ENCODE measurements around the gene EDN3.
A peak's percentile ranks its signal among the peaks of the same experiment; 100 is the strongest.
"Not testable (repeated sequence)": the region's sequence is repeated elsewhere in the genome, so short reads cannot be mapped to it uniquely, and the experiment has no call there.

The EDN3 gene

DNA sequence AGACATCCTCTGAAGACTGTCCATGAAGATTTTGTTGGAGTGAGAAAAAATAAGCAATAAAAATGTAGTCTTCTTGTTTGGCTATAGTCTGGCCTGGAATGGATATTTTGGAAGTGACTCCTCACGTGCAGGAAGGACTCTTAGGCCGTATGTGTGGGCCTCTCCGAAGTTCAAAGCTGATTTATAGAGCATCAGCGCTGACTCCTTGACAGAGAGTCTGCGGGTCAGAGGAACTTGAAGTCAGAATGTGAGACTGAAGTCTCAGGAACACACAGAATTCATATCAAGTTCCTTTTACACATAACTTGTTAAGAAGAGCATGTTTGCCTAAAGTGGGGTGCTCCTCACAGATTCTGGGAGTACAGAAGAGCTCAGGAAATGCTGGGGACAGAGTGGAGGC, 36.1 kb downstream of the EDN3 start:
- DNase-seq (ENCODE audit: low spot score): no peak

DNA sequence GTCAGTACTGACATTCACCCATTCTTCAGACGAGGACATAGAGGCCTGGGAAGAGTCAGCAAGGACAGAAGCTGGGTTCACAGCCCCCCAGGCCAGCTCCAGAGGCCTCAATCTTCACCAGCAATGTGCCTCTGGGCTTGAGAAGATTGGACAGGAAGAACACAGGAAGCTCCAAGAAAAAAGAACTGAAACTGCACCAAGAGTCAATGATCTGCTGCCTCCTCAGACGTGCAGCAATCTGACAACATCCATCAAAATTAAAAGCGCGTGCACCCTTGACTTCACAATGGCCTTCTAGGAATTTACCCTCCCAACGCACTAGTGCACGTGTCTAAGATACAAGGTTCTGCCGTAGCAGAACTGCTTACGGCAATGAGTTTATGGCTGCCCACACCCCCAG, 38.0 kb downstream of the EDN3 start:
- DNase-seq (ENCODE audit: low spot score): not testable (repeated sequence)

DNA sequence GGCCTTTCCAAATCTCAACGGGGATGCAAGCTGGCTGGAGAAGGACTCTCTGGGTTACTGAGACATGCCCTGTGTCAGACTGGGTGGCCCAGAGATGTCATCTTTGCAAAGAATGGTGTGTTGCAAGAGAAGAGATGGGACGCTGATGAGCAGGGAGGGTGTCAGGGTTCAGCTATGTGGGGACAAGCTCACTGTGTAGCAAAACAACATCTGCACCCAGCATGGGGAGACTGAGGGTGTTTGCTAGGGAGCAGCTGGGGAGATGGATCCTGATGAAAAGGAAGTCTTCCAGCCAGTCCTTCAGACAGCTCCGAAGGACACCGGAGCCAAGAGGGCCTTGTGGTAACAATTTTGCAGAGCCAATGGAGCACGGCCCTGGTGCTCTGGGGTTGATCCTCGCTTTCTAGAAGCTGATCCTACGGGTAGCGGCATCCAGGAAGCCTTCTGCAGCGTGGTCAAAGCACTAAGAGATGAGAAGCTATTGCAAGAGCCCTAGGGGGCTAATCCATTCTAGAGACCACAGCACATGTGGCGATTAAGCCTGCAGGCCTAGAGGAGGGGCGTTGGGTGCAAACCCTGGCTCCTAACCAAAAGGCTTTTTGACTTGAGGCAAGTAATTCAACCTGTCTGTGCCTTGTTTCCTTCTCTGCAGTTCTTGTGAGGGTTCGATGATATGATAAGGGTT, 39.9 kb downstream of the EDN3 start:
- DNase-seq (ENCODE audit: low spot score): no peak

DNA sequence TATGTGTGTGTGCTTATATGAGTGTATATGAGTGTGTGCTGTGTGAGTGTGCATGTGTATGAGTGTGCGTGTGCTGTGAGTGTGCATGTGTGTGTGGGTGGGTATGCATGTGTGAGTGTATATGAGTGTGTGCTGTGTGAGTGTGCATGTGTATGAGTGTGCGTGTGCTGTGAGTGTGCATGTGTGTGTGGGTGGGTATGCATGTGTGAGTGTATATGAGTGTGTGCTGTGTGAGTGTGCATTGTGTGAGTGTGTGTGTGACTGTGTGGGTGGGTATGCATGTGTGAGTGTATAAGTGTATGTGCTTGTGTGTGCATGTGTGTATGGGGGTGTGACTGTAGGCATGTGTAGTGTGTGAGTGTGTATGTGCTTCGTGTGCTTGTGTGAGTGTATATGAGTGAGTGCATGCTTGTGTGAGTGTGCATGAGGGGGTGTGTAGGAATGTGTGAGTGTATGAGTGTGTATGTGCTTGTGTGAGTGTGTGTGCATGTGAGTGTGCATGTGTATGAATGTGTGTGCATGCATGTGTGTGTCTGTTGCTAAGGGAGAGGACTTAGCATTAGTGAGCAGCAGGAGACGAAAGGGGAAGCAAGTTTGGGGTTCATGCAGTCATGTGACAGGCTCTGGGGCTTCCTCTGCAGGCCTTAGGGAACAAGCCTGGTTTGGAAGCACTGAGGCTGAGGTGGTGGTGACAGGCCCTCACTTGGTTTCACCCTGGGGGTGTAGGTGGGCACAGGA, 41.0 kb downstream of the EDN3 start:
- not testable (repeated sequence) for DNase-seq (ENCODE audit: low spot score)

DNA sequence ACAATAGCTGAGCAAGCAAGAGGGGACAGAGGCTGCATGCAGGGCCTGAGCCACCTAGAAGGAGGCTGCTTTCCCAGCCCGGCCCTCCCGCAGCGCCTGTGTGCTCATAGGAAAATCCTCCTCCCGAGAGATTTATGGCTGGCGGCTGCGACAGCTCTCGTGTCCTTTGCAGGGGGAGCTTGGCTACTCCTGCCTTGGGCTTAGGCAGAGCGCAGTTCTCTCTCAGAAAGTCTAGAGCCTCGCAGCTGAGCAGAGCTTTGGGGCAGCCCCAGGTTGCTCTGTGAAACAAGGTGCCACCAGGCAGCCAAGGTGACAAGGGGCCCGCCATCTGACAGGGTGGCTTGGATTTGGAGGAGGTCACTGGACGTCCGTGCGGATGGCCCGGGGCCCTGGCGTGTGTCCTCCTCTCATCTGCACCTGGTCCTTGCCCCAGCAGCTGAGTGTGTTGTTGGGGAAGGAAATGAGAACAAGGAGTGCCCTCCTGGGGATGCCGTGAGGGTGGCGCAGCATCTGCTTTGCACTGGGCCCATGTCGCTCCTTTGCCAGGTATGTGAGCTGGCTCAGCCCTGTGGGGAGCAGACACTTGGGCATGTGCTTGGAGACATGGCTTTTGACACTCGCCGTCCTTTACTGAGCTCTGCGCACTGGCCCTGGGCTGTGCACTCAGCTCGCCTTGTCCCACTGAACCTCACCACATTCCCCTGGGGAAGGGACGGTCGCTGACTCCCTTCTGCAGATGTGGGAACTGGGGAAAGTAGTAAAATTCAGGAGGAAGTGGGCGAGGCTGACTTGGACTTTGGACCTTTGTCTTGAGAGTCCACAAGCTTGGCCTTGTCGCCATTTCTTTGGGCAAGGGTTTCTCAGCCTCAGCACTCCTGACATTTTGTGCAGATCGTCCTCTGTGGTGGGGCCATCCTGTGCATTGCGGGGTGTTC, 41.9 kb downstream of the EDN3 start:
- DNase-seq (ENCODE audit: low spot score): no peak

DNA sequence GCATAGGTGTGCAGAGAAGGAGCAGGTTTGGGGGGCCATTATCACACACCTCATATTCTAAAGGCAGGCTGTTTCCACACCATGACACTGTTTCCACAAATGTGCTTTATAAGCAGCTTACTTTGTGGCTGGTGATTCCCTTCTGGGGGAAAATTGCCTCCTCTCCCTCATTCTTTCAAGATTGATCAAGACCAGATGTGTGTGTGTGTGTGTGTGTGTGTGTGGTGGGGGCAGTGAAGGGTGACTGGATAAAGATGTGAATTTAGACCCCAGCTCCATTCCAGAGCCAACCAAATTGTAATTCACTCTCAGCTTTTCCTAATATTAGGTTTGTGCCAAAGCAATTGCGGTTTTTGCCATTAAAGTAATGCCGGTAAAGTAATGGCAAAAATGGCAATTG, 45.6 kb downstream of the EDN3 start:
- DNase-seq (ENCODE audit: low spot score): no peak

DNA sequence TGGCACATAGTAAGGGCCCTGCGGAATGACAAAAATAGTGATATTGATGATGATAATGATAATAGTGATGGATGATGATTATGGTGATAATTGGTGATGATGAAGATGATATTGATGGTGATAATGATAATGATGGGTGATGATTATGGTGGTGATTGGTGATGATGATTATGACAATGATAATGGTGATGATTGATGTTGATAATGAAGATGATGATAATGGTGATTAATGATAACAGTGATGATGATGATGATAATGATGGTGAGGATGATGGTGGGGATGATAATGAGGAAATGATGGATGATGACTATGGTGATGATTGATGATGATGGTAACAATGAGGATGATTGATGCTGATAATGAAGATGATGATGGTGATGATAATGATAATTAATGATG, 48.9 kb downstream of the EDN3 start:
- DNase-seq (ENCODE audit: low spot score): no peak

DNA sequence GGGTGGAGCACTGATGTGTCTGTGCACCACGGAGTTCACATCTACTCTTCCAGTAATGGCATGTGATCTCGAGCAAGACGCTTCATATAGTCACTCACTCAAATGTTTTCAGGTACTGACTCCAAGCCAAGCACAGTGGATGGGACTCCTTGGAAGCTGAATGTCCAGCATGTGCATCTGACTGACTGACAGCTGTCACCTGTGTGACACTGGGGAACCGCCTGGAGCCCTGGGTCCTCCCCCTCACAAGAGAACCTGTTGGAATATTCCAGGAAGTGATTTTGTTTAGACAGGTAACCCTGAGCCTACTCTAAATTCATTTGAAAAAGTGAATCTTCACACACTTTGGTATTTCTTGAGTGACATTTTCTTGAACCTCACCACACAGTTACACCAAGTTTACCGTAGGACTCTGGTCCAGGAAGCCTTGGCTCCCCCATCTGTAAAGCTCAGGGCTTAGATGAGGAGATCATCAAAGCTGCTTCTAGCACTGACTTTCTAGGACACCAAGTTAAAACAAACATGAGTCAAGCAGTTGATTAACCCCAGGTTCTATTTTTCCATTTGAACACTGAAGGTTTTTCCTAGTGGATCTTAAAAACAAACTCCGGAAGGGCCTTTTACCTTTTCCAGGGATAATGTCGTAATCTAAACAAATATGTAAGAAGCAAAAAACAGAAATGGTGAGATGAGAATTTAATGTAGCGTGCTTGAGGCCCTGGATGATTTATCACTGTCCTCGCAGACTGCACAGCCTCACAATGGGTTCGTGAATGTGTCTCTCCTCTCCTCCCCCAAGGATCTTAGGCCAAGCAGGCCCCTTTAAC, 50.1 kb downstream of the EDN3 start:
- no peak for DNase-seq (ENCODE audit: low spot score)

DNA sequence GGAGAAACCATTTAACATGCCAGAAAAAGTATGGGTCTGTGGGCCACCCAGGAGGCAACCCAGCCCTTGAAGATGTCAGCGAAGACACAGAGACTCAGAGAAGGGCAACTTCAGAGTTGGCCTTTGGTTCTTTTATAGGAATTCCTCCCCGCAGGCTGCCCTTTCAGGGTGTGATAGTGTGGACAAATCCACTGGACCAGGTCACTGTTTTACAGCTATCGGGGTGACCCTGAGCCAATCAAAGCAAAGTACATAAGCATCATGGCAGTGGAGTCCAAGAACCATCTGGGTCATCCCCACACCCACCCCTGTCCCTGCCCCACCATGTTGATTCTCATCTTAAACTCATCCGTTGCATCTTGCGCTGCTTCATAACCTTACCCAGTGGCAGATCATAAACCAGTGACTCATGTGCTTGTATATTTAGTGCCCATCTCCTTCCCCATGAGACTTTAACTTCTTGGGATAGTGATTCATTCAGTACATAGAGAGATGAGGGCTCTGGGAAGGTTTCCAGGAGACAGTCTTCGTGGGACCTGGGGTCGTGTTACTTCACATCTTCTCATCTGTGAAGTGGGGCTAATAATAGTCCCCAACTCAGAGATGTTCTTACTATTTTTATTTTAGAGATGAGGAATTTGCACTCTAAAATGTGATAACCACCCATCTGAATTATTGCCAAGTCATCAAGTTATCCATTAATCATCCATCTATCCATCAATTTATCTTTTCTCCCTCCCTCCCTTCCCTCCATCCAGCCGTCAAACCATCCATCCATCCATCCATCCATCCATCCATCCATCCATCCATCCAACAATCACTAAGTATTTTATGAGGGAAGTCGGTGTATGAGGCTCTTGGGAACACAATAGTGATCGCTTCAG, 51.0 kb downstream of the EDN3 start:
- DNase-seq (ENCODE audit: low spot score): no peak

DNA sequence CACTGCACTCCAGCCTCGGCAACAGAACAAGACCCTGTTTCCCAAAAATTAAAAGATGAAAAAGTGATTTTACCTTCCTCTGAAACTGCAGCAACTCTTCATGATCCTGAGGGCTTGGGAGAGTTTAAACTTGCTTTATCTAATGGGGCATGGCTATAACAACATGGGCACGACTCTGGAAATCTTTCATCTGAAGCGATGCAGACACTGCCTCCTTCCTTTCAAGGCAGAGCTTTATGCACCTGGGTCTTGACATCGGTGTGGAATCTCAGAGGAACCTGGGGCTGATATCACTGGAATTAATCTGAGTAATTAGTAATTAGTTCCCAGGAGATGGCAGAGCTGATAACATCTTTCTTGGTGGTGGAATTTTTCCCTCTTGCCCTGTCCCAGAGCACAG, 52.1 kb downstream of the EDN3 start:
- no peak for DNase-seq (ENCODE audit: low spot score)

DNA sequence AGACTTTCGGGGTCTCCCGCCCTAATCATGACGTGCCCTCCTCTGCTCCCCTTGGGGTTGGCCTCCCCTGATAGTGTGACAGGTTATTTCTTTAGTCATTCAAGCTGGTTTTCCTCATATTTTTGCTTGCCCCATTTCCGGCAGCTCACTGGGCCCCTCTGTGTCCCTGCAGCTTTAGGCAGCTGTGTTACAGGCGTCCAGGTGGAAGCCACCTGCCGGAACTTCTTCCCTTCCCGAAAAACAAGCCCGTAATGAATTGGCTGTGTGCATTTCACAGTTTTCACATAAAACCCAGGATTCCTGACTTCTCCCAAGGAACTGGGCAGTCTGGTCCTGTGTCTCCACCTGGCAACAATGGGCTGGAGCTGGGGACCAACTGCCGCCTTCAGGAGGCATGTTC, 52.6 kb downstream of the EDN3 start:
- DNase-seq (ENCODE audit: low spot score): no peak

DNA sequence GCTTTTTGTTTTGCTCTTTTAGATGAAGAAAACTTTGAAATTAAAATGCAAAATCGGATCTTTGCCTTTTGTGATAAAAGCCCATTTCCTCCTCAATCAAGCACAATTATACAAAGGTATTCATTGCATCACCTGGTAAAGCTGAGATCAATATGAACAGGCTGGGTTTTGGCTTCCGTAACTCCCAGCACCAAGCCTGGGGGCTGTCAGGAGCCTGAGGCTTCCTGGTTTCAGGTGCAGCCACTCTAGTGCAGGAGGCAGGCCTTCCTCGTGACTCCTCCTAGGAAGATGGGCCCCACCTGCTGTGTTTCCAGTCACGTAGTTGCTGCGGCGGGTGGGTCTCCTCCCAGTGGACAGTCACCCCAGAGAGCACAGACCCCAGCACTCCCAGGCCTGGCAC, 54.0 kb downstream of the EDN3 start:
- DNase-seq (ENCODE audit: low spot score): no peak

DNA sequence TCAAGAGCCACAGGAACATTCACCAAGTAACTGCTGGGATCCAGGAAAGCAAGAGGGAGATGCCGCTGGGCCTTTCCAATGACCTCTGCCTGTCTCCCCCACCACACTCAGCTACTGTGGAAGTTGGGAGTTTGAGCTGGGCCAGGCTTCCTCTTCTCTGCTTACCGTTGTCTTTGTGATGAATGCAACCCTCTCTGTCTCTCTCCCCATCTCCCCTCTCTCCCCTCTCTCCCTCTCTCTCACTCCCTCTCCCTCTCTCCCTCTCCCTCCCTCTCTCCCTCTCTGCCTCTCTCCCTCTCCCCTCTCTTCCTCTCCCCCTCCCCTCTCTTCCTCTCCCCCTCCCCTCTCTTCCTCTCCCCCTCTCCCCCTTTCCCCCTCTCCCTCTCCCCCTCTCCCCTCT, 54.8 kb downstream of the EDN3 start:
- no peak for DNase-seq (ENCODE audit: low spot score)

DNA sequence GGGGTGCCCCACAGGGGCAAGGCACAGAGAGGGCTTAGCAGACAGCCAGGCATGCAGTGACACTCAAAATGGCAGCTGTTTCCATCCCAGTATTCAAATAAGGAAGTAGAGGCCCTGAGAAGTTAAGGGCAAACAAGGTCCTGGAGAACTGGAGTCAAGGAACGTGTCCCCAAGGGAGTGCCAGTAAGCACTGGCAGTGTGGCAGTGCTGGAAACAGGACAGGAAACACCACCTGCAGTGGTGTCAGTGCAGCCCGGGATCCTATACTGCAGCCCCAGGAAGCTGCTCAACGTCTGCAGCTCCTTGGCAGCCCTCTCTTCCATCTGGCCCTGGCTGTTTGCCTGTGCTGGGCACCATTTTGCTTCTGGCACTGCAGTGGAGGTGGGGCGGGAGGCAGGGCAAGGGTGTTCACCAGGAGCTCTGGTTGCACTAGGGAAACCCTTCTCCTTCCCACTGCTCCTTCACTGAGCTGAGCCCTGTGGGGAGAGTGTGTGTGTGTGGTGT, 56.3 kb downstream of the EDN3 start:
- DNase-seq (ENCODE audit: low spot score): no peak

DNA sequence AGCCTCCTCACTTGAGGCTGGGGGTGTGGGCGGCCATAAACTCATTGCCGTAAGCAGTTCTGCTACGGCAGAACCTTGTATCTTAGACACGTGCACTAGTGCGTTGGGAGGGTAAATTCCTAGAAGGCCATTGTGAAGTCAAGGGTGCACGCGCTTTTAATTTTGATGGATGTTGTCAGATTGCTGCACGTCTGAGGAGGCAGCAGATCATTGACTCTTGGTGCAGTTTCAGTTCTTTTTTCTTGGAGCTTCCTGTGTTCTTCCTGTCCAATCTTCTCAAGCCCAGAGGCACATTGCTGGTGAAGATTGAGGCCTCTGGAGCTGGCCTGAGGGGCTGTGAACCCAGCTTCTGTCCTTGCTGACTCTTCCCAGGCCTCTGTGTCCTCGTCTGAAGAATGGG, 58.4 kb downstream of the EDN3 start:
- DNase-seq (ENCODE audit: low spot score): not testable (repeated sequence)

DNA sequence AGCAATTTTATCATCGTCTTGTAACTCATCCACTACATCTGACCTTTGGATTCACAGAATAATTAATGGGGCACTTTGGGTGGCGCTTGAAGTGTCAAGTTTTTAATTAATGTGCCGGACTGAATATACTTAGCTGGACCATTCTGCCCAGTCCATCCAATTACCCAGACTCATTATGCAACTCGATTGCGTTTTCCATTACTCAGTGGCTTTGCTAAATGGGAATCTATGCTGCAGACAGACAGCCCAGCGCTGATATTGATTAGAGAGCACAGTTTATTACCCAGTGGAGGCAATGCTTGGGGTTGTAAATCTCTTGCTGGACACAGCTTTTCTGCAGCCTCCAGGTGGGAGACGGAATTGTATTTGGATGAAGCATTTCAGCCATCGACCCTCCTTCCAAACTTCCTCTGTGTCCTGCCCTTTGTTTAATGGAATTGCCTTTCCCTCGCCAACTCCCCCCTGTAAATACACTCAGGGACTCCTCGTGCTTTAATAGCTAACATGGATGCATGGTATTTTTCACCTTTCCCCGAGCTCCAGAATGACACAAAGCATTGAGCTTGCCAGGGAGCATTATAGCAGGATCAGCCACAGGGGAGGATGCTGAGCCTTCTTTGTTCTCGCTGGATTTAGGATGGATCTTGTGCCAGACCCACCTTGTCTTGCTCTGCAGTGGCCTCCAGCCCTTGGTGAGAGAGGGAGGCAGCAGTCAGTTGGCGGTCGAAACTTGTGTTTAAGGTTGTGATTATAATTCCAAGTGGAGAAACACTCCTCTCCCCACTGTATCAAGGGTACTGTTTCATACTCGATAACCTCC, 59.7 kb downstream of the EDN3 start:
- DNase-seq (ENCODE audit: low spot score): peak; percentile 21

DNA sequence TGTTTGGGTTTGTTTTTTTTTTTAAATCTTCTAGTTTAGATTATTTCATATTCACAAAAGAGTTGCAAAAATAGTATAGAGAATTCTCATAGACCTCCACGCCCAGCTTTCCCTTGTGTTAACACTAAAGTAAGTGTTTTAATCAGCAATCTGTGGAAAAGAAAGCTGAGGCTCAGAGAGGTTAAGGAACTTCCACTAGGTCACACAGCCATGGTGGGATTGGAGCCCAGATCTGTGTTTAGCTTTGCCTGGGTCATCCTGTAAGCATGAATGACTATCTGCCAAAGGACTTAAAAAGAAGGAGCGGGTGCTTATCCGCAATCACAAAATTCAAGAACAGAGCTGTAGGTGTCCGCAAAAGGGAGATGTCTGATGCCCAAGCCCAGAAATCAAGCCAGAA, 60.5 kb downstream of the EDN3 start:
- DNase-seq (ENCODE audit: low spot score): no peak

DNA sequence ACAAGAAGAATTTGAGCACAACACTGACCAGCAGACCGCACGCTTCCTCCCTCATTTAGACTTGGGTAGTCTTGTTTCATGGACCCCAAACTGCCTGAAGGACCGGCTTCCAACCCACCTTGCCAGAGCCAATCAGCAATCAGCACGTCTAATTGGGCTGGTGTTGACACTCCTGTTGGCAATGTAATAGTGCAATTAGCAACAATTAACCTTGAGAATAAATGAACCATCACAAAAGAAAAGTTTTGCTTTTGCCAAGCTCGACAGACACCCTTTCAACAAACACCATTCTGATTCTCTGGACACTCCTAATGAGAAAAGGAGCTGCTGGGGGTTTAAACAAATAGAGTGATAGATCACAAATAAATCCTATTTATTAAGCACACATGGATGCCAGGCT, 61.0 kb downstream of the EDN3 start:
- no peak for DNase-seq (ENCODE audit: low spot score)

DNA sequence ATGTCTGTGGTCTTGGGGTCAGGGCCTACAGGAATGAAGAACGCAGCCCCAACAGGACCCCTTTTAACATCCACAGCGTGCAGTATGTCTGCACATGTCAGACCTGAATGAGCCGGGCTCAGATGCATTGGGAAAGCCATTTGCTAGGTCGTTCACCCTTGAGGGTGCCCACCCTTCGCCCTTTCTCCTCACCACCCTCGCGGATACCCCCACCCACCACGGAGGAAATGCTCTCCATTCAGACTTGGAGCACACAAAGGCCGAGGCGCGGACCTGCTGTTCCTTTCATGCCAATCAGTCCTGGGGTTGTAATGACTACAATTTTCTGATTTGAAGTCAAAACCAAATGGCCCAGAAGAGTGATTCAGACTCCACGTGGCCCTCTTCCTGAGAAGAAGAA, 62.7 kb downstream of the EDN3 start:
- no peak for DNase-seq (ENCODE audit: low spot score)

DNA sequence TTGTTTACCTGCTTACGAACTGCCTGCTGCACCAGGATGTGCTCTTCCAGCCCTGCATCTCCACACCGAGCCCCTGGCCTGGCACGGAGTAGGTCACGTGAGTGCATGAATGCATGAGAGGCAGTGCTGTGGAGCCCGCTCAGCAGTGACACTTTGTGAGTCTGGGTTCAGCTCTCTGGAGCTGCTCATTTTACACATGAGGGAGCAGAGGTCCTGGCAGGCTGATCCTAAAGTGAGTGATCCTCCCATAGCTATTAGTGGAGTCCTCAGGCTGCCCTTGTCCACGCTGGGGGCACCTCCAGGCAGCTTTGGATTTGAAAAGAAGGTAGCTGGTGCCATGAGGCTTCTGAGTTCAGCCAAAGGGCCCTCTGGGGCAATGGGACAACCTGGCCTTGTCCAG, 64.2 kb downstream of the EDN3 start:
- no peak for DNase-seq (ENCODE audit: low spot score)

Measured in HuH-7 (cell line).